ENCODE measurements around the gene NKX2-4.

DNA sequence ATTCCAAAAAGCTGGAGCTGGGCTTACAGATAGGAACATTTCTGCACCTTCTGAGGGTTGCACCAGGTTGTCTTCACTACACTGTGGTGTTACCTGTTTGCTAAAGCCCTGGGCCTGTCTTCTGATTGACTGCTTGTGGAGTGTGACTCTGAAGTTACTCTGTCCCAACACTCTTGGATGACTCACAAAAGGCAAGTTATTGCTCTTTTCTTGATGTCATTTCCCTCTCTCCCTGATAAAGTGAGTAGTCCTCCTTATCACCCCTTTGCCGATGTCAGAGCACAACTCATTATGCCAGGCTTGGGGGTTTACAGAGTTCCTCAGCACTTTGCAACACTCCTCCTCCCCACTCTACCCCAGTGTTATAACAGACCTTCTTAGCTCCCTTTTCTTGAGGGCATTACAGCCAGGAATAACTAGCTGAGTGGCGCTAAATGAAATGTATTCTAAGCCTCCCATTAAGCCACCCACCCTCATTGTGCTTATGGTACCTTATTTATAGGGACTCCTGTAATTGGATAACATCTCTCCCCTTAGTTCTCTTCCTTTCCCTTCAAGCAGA, 36.1 kb upstream of the NKX2-4 start:
- no peak for TF ChIP-seq POLR2AphosphoS5 (IDR thresholded peaks at IDR 0.05; ENCODE audit: low read depth, low read length)
- no peak for TF ChIP-seq TAF1 (IDR thresholded peaks at IDR 0.05; ENCODE audit: borderline replicate concordance, low read depth, low read length)

Data from GM12892 (cell line).